IMR-90 (cell line): Measurements from ENCODE around the gene FAM3D.

Experiments used
- MAFK ChIP-seq: IDR thresholded peaks from 2 replicates; pipeline ENCODE4 v1.6.1; 2012; ENCODE audit warnings: low read depth, low read length, improper control_type of control experiment
- POLR2A ChIP-seq: IDR thresholded peaks from 2 replicates; pipeline ENCODE4 v1.6.1; 2012; ENCODE audit warnings: mild to moderate bottlenecking, low read depth, low read length
- TF ChIP-seq, protein P1 (sequence below): conservative IDR thresholded peaks from 2 replicates; pipeline ENCODE4 v1.5.1; 2012; ENCODE audit warnings: mild to moderate bottlenecking, low read depth, low read length, improper control_type of control experiment
- TF ChIP-seq, protein P2 (sequence below): fragments of 150-350 bp; IDR thresholded peaks from 2 replicates; pipeline ENCODE4 v1.6.1; 2017; ENCODE audit warnings: mild to moderate bottlenecking, antibody characterized with exemption, low read length, low read depth

GRCh38 chr3:58681863-58682262 lies 15.3 kb upstream of the FAM3D start:
- TF ChIP-seq, protein P1, sequence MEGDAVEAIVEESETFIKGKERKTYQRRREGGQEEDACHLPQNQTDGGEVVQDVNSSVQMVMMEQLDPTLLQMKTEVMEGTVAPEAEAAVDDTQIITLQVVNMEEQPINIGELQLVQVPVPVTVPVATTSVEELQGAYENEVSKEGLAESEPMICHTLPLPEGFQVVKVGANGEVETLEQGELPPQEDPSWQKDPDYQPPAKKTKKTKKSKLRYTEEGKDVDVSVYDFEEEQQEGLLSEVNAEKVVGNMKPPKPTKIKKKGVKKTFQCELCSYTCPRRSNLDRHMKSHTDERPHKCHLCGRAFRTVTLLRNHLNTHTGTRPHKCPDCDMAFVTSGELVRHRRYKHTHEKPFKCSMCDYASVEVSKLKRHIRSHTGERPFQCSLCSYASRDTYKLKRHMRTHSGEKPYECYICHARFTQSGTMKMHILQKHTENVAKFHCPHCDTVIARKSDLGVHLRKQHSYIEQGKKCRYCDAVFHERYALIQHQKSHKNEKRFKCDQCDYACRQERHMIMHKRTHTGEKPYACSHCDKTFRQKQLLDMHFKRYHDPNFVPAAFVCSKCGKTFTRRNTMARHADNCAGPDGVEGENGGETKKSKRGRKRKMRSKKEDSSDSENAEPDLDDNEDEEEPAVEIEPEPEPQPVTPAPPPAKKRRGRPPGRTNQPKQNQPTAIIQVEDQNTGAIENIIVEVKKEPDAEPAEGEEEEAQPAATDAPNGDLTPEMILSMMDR: no peak
- TF ChIP-seq MAFK (no peak), POLR2A (no peak)
- TF ChIP-seq, protein P2, sequence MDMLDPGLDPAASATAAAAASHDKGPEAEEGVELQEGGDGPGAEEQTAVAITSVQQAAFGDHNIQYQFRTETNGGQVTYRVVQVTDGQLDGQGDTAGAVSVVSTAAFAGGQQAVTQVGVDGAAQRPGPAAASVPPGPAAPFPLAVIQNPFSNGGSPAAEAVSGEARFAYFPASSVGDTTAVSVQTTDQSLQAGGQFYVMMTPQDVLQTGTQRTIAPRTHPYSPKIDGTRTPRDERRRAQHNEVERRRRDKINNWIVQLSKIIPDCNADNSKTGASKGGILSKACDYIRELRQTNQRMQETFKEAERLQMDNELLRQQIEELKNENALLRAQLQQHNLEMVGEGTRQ: no peak
